T-helper 1 cell treated with Interleukin-12 subunit alpha and Interleukin-12 subunit beta and Interleukin-4 antibody, amounts not matched to agents 30 μg/mL and 1 μg/mL, for 36 hours (primary cell): Measurements from ENCODE around the gene INAFM1.
"Not testable (repeated sequence)": the region's sequence is repeated elsewhere in the genome, so short reads cannot be mapped to it uniquely, and the experiment has no call there.

Experiments used
- H3K27ac Mint-ChIP-seq: one replicate; pipeline ENCODE4 v1.8.0; 2021; ENCODE audit warnings: mild to moderate bottlenecking, mixed read lengths
- H3K27me3 Mint-ChIP-seq: one replicate; pipeline ENCODE4 v1.8.0; 2021; ENCODE audit warnings: low read depth, mixed read lengths
- H3K36me3 Mint-ChIP-seq: one replicate; pipeline ENCODE4 v1.8.0; 2021; ENCODE audit warnings: low read depth, mixed read lengths
- H3K4me1 Mint-ChIP-seq: one replicate; pipeline ENCODE4 v1.8.0; 2021; ENCODE audit warnings: low read depth, mixed read lengths
- H3K4me3 Mint-ChIP-seq: one replicate; pipeline ENCODE4 v1.8.0; 2021; ENCODE audit warnings: mild to moderate bottlenecking, moderate library complexity, mixed read lengths
- H3K9me3 Mint-ChIP-seq: one replicate; pipeline ENCODE4 v1.8.0; 2021; ENCODE audit warnings: mixed read lengths

The INAFM1 gene

DNA sequence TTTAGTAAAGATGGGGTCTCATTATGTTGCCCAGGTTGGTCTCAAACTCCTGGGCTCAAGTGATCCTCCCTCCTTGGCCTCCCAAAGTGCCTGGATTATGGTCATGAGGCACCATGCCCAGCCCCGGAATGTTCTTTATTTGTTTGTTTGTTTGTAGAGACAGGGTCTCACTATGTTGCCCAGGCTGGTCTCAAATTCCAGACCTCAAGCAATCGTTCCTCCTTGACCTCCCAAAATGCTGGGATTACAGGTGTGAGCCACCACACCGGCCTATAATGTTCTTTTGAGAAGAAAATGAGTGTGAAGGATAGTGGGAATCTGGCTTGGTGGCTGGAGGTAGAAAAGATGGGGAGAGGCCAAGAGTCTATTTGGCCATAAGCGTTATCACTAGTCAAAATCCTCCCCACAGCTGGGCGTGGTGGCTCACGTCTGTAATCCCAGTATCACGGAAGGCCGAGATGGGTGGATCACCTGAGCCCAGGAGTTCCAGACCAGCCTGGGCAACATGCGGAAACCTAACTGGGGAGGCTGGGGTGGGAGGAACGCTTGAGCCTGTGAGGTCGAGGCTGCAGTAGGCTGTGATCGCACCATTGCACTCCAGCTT lies 38.5 kb upstream of the INAFM1 start:
- no peaks in the 10 kb centered on the region for H3K9me3 Mint-ChIP-seq
- no peak overlapping the region for H3K4me3 Mint-ChIP-seq
- H3K4me1 Mint-ChIP-seq, result peaks cover 24% of the 10 kb centered on the region
- H3K27me3 Mint-ChIP-seq, result peaks cover 15% of the 10 kb centered on the region
- no peak overlapping the region for H3K27ac Mint-ChIP-seq
- H3K36me3 Mint-ChIP-seq, result peaks cover 3% of the 10 kb centered on the region

DNA sequence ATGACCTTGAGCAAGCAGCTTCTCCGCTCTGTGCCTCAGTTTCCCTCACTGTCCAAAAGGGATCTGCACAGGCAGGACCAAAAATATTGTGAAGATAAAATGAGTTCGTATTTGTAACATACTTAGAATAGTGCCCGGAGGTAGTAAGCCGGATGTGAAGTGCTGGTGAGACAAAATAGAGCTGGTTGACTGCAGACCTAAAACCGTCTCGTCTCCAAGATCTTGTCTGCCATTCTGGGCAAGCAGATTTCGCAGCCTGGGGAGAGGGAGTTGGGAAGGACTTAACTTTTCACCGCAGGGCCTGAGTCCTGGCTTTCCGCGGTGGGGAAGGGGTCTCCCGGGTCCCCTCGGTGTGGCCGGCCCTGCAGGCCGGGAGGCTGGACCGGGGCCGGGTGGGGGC lies 35.5 kb upstream of the INAFM1 start:
- Mint-ChIP-seq H3K27ac (peak overlapping the region; percentile 80), H3K4me3 (peak overlapping the region; percentile 77), H3K36me3 (peaks cover 3% of the 10 kb centered on the region), H3K4me1 (peaks cover 17% of the 10 kb centered on the region), H3K27me3 (peaks cover 15% of the 10 kb centered on the region), H3K9me3 (no peaks in the 10 kb centered on the region)

DNA sequence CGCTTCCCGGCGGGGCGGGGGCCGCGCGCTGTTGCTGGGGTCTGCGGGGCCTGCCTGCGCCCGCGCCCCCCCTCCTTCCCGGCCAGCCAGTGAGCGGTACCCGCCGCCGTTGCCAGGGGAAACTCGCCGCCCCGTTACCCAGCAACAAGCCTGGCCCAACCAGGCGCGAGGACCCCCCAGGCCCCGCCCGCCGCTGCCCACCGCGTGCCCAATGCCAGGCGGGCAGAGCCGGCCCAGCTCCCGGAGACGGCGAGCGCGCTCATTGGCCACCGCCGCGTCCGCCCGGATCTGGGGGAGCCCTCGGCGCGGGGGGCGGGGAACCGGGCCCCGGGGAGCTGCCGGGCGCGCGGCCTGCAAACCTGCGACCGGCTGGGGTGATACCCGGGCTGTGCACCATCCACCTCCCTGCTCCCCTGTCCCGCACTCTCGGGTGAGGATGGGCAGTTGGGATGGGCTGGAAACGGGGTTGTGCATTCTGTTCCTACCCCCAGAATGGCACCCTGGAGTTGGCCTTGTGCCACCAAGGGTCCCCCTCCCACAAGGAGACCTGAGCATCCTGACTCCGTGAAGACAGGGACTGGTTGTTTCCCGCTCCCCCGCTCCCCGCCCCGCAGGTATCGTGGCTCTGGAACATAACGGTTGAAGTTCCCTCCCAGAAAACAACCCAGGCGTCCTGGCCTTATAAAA lies 34.9 kb upstream of the INAFM1 start:
- H3K4me1 Mint-ChIP-seq, result peaks cover 21% of the 10 kb centered on the region
- H3K9me3 Mint-ChIP-seq, result no peaks in the 10 kb centered on the region
- no peak overlapping the region for H3K27ac Mint-ChIP-seq
- H3K4me3 Mint-ChIP-seq, result no peak overlapping the region
- H3K36me3 Mint-ChIP-seq, result peaks cover 3% of the 10 kb centered on the region
- H3K27me3 Mint-ChIP-seq, result peaks cover 15% of the 10 kb centered on the region

DNA sequence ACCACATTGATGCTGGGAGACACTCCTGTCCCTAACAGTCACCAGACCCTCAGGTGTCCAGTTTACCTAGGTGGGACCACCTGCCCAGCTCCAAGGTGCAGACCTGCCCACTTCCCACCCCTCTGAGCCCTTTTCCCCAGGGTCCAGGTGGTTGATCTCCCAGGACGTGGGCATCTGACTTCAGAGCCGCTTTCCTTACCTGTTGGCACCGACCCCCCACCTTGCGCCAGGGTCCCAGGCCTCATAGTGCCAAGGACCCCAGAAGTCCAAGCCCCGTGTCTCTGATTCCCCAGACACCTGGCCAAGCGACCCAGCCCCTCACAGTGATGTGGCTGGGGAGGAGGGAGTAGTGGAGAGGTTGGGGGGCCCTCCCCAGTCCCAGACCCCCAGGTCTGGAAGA lies 34.1 kb upstream of the INAFM1 start:
- Mint-ChIP-seq H3K9me3 (no peaks in the 10 kb centered on the region), H3K27me3 (peaks cover 15% of the 10 kb centered on the region), H3K4me3 (no peak overlapping the region), H3K36me3 (peaks cover 3% of the 10 kb centered on the region), H3K4me1 (peaks cover 23% of the 10 kb centered on the region), H3K27ac (no peak overlapping the region)

DNA sequence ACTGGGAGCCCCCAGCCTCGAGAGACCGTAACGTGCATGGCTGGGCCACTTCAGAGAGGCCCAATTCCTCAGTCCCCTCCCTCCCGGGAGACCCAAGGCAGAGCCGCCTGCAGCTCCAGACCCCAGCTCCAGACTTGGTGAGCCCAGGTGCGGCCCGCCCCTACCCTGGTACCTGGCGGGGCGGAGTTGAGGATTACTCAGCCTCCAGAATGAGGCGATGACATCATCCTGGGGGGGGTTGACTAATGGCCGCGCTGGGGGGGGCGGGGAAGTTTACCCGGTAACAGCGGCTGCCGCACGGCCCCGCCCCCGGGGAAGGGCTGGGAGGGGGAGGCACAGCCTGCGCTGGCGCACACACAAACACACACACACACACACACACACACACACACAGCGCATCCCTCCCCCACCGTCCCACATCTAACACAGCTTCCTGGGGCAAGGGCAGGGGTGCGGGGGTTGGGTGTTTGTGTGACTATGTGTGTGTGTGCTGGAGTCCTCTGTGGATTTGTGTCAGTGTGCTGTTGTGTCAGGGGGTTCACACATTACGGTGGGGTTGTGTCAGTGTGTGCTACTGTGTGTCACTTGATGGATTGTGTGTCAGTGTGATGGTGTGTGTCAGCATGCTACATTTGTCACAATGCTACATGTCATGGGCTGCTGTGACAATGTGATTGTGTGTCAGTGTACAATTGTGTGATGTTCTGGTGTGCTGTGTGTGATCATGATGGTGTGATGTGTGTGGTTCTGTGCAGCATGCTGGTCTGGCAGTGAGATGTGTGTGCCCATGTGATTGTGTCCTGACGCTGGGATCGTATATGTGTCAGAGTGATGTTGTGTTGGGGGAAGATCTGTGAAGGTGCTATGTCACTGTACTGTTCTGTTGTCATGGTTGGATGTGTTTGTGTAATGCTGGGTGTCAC lies 33.4 kb upstream of the INAFM1 start:
- H3K27me3 Mint-ChIP-seq, result peaks cover 9% of the 10 kb centered on the region
- no peaks in the 10 kb centered on the region for H3K9me3 Mint-ChIP-seq
- H3K4me1 Mint-ChIP-seq, result peaks cover 18% of the 10 kb centered on the region
- no peak overlapping the region for H3K27ac Mint-ChIP-seq
- H3K4me3 Mint-ChIP-seq, result no peak overlapping the region
- peaks cover 3% of the 10 kb centered on the region for H3K36me3 Mint-ChIP-seq

DNA sequence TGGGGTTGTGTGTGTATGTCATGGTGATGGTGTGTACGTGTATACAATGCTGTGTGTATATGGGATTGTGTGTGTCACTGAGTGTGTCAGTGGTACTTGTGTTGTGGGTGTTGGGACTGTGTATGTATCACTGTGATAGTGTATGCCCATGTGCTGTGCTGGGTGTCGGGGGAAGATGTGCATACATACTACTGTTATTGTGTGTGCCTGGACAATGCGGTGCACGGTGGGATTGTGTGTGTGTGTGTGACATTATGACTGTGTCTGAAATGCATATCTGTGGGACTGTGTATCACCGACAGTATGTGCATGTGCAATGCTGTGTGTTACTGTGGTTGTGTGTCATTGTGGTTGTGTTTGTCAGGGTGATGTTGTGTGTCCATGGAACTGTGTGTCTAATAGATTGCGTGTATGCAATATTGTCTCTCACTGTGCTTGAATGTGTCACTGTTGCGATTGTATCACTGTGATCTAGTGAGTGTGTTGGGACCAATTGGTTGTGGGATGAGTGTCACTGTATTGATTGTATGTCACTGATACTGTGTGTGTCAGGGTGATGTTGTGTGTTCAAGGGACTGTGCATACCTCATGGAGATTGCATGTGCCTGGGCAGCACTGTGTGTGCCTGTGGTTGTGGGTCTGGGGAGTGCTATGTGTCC lies 32.6 kb upstream of the INAFM1 start:
- peaks cover 3% of the 10 kb centered on the region for H3K36me3 Mint-ChIP-seq

DNA sequence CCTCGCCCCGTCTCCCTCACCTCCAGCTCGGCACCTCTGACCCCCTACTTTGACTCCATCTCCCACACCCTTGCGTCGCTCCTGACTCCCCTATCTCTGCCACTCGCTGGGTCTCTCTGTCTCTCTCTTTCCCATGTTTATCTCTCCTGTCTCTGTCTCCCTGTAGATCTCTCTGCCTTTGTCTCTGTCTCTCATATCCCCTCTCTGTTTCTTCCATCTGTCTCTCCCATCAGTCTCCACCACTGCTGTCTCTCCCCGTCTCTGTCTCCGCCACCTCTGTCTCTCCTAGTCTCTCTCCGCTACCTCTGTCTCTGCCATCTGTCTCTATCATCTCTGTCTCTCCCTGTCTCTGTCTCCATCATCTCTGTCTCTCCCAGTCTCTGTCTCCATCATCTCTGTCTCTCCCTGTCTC lies 31.3 kb upstream of the INAFM1 start:
- Mint-ChIP-seq H3K36me3 (peaks cover 3% of the 10 kb centered on the region), H3K9me3 (no peaks in the 10 kb centered on the region), H3K27ac (peak overlapping the region; percentile 96), H3K27me3 (peaks cover 9% of the 10 kb centered on the region), H3K4me3 (peak overlapping the region; percentile 81), H3K4me1 (peaks cover 21% of the 10 kb centered on the region)

More for the DNA sequence above, 32.6 kb upstream of the INAFM1 start:
- peaks cover 18% of the 10 kb centered on the region for H3K4me1 Mint-ChIP-seq
- no peak overlapping the region for H3K27ac Mint-ChIP-seq
- peaks cover 9% of the 10 kb centered on the region for H3K27me3 Mint-ChIP-seq
- no peak overlapping the region for H3K4me3 Mint-ChIP-seq
- no peaks in the 10 kb centered on the region for H3K9me3 Mint-ChIP-seq

DNA sequence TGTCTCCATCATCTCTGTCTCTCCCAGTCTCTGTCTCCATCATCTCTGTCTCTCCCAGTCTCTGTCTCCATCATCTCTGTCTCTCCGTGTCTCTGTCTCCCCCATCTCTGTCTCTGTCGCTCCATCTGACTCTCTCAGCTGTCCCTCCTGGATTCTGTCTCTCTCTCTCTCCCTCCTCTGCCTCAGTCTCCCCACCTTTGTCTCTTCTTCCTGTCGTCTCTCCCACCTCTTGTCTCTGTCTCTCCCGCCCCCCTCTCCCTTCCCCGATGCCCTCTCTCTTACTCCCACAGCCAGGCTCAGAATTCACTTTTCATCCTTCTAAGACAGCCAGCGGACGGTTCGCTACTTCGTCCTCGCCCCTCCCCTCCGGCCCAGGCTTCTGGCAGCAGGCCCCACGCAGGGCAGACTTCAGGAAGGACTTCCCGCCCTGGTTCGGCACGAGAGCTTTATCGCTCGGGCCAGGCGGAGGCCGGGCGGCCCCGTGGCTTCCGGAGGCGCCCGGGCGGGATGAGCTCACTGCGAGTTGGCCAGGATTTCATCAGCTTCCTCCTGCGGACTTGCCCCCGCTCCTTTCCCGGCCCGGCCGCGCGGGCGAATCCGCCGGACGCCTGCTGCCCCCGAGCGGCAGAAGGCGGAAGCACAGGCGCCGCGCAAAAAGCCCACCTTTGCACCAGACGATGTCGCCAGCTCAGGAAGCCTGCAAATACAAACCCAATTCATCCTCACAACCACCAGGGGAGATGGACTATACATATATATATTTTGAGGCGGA lies 30.7 kb upstream of the INAFM1 start:
- H3K27me3 Mint-ChIP-seq, result peaks cover 6% of the 10 kb centered on the region
- peaks cover 20% of the 10 kb centered on the region for H3K4me1 Mint-ChIP-seq
- H3K36me3 Mint-ChIP-seq, result peaks cover 3% of the 10 kb centered on the region
- H3K27ac Mint-ChIP-seq, result peak overlapping the region; percentile 96
- peak overlapping the region; percentile 81 for H3K4me3 Mint-ChIP-seq
- no peaks in the 10 kb centered on the region for H3K9me3 Mint-ChIP-seq

DNA sequence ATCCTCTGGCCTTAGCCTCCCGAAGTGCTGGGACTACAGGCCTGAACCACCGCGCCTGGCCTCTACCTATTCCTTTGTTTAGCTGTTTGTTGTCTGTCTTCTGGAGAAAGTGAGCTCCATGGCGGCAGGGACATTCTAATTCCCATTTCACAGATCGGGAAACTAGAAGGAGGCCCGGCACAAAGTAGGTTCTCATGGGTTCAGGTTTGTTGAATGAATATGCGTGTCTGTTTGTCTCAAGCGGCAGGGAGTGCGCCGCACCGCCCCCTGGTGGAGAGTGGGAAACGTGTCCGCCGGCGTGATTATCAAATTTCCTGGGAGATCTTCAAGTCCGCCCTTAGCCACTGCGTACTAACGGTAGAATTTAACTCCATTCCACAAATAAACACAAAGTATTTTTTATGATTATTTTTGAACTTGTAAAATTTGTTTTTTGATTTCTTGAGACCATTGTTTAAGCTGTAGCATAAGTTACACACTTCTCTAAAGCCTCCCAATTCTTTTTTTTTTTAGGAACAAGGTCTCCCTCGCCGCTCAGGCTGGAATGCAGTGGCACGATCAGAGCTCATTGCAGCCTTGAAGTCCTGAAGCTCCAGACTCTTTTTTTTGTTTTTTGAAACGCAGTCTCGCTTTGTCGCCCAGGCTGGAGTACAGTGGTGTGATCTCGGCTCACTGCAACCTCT lies 27.2 kb upstream of the INAFM1 start:
- Mint-ChIP-seq H3K4me3 (no peak overlapping the region), H3K9me3 (no peaks in the 10 kb centered on the region)

DNA sequence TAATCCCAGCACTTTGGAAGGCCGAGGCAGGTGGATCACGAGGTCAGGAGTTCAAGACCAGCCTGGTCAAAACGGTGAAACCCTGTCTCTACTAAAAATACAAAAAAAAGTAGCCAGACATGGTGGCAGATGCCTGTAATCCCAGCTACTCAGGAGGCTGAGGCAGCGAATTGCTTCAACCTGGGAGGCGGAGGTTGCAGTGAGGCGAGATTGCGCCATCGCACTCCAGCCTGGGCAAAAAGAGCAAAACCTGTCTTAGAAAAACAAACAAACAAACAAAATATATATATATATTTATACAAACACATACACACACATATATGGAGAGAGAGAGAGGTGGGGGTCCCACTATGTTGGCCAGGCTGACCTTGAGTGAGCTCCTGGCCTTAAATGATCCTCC lies 21.7 kb upstream of the INAFM1 start:
- not testable (repeated sequence) for H3K4me3 Mint-ChIP-seq, H3K27me3 Mint-ChIP-seq, H3K9me3 Mint-ChIP-seq, H3K36me3 Mint-ChIP-seq, H3K27ac Mint-ChIP-seq
- H3K4me1 Mint-ChIP-seq, result peaks cover 12% of the 10 kb centered on the region

More for the DNA sequence above, 27.2 kb upstream of the INAFM1 start:
- no peaks in the 10 kb centered on the region for H3K36me3 Mint-ChIP-seq
- peak overlapping the region; percentile 26 for H3K27ac Mint-ChIP-seq
- peaks cover 20% of the 10 kb centered on the region for H3K4me1 Mint-ChIP-seq
- no peaks in the 10 kb centered on the region for H3K27me3 Mint-ChIP-seq

DNA sequence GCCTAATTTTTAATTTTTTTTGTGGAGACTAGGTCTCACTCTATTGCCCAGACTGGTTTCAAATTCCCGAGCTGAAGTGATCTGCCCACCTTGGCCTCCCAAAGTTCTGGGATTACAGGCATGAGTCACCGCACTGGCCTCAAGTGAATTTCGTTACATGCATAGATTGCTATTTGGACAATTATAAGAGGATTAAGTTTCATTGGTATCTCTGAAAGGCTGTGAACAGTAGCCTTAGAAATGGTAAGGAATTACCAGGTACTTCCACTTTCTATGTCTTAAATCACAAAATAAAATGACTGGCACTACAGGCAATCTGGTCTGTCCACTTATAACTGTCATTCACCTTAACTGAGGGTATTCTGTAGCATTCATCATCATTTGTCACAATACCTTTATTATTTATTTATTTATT lies 21.2 kb upstream of the INAFM1 start:
- Mint-ChIP-seq H3K9me3 (no peaks in the 10 kb centered on the region), H3K36me3 (peaks cover 8% of the 10 kb centered on the region), H3K4me3 (no peak overlapping the region), H3K4me1 (peaks cover 13% of the 10 kb centered on the region), H3K27me3 (no peaks in the 10 kb centered on the region), H3K27ac (no peak overlapping the region)

DNA sequence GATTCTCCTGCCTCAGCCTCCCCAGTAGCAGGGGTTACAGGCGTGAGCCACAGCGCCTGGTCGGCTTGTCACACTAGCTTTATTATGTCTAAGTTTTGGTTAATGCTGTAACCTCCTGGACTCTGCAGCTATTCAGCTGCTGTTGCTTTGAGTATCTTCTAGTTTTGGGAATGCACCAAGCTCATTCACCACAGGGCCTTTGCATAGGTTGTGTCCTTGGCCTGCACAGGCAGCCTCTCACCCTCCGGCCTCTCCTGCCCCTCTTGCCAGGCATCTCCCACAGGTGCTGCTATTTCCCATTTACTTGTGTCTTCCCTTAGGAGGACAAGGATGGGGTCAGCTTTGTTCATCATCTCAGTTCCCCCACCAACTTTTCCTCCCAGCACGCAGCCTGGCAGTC lies 20.7 kb upstream of the INAFM1 start:
- Mint-ChIP-seq H3K27ac (peak overlapping the region; percentile 21), H3K27me3 (no peaks in the 10 kb centered on the region), H3K9me3 (no peaks in the 10 kb centered on the region), H3K4me1 (peaks cover 18% of the 10 kb centered on the region), H3K4me3 (no peak overlapping the region), H3K36me3 (peaks cover 12% of the 10 kb centered on the region)

DNA sequence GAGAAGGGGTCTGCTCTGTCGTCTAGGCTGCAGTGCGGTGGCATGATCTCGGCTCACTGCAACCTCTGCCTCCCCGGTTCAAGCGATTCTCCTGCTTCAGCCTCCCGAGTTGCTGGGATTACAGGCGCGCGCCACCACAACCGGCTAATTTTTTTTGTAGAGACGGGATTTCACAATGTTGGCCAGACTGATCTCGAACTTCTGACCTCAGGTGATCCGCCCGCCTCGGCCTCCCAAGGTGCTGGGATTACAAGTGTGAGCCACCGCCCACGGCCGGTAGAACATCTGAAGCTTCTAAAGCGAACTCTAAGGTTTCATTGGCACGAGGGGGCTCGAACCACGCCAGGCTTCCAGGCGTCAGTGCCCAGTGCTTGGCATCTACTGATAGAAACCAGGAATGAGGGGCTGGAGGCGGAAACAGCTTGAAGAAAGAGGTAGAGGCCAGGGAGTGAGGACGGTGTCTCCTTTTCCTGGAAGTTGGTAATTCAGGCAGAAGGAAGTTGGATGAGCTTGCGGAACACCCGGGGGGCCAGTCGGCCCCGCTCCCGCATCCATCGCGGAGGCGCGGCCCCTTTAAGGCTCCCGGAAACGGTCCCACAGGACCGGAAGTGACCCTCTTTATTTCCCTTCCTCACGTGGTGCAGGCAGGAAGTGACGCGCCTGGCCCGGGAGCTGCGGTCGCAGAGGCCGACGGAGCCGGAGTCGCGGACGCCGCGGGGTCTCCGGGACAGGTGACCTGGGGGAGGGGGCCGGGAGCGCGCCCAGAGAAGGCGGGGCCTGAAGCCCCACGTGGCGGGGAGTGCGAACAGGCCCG lies 18.6 kb upstream of the INAFM1 start, which contains the start of gene CCDC9:
TSS of gene CCDC9 (plus strand) at position 647 of the 814 bp plus-strand sequence. CDS start 1,876 bp downstream, outside the sequence.
- Mint-ChIP-seq H3K27ac (peak within 1 kb of the TSS; percentile 90), H3K27me3 (no peaks in the 10 kb centered on the region), H3K9me3 (no peaks in the 10 kb centered on the region)

More for the DNA sequence above, 18.6 kb upstream of the INAFM1 start, which contains the start of gene CCDC9:
- Mint-ChIP-seq H3K4me3 (peak within 1 kb of the TSS; percentile 95), H3K4me1 (peaks cover 26% of the 10 kb centered on the region), H3K36me3 (peaks cover 30% of the 10 kb centered on the region)
